ENCODE data around the gene S1PR2.
A peak's percentile ranks its signal among the peaks of the same experiment; 100 is the strongest.

S1PR2 gene

GRCh38 chr19:10230861-10231611 lies at the start of gene S1PR2:
Gene S1PR2 (minus strand): TSS chr19:10231331. CDS start chr19:10224905, 6,426 bp downstream.
- TF ChIP-seq GATA1 (IDR thresholded peaks at IDR 0.05; ENCODE audit: low read depth, low read length) (no peak), POLR2A (IDR thresholded peaks at IDR 0.05; ENCODE audit: low read length) (no peak)
- peak; percentile 59 to 65 for DNase-seq

- TF ChIP-seq POLR2A (IDR thresholded peaks at IDR 0.05; ENCODE audit: low read length), result no peak
- TF ChIP-seq GATA1 (IDR thresholded peaks at IDR 0.05; ENCODE audit: low read depth, low read length), result no peak
- no peak for DNase-seq
These were observed 48.8 kb upstream of the S1PR2 start for GRCh38 chr19:10279737-10280442.

GRCh38 chr19:10278935-10279334 lies 47.8 kb upstream of the S1PR2 start:
- TF ChIP-seq POLR2A (IDR thresholded peaks at IDR 0.05; ENCODE audit: low read length) (no peak), GATA1 (IDR thresholded peaks at IDR 0.05; ENCODE audit: low read depth, low read length) (no peak)
- no peak for DNase-seq

- no peak for TF ChIP-seq GATA1 (IDR thresholded peaks at IDR 0.05; ENCODE audit: low read depth, low read length)
- no peak for TF ChIP-seq POLR2A (IDR thresholded peaks at IDR 0.05; ENCODE audit: low read length)
- DNase-seq, result no peak
These were observed 46.9 kb upstream of the S1PR2 start for GRCh38 chr19:10277795-10278589.

GRCh38 chr19:10274589-10274988 lies 43.5 kb upstream of the S1PR2 start:
- TF ChIP-seq GATA1 (IDR thresholded peaks at IDR 0.05; ENCODE audit: low read depth, low read length) (no peak), POLR2A (IDR thresholded peaks at IDR 0.05; ENCODE audit: low read length) (no peak)
- no peak for DNase-seq

GRCh38 chr19:10271543-10272086 lies 40.5 kb upstream of the S1PR2 start:
- DNase-seq, result no peak

GRCh38 chr19:10270616-10271394 lies 39.7 kb upstream of the S1PR2 start, which contains the start of gene ICAM1:
Gene ICAM1 (plus strand): TSS chr19:10271120. CDS start chr19:10271160, 40 bp downstream.
- DNase-seq, result peak; percentile 48 to 57
- TF ChIP-seq POLR2A (IDR thresholded peaks at IDR 0.05; ENCODE audit: low read length), result peak; percentile 38
- no peak for TF ChIP-seq GATA1 (IDR thresholded peaks at IDR 0.05; ENCODE audit: low read depth, low read length)

More at GRCh38 chr19:10271543-10272086, 40.5 kb upstream of the S1PR2 start:
- TF ChIP-seq GATA1 (IDR thresholded peaks at IDR 0.05; ENCODE audit: low read depth, low read length) (no peak), POLR2A (IDR thresholded peaks at IDR 0.05; ENCODE audit: low read length) (no peak)

GRCh38 chr19:10270180-10270615 lies 39.1 kb upstream of the S1PR2 start:
- DNase-seq, result peak; percentile 27 to 57
- TF ChIP-seq GATA1 (IDR thresholded peaks at IDR 0.05; ENCODE audit: low read depth, low read length), result no peak
- no peak for TF ChIP-seq POLR2A (IDR thresholded peaks at IDR 0.05; ENCODE audit: low read length)

GRCh38 chr19:10269333-10270179 lies 38.4 kb upstream of the S1PR2 start:
- peak; percentile 82 to 91 for DNase-seq
- TF ChIP-seq GATA1 (IDR thresholded peaks at IDR 0.05; ENCODE audit: low read depth, low read length) (no peak), POLR2A (IDR thresholded peaks at IDR 0.05; ENCODE audit: low read length) (no peak)

- no peak for DNase-seq
- TF ChIP-seq POLR2A (IDR thresholded peaks at IDR 0.05; ENCODE audit: low read length) (no peak), GATA1 (IDR thresholded peaks at IDR 0.05; ENCODE audit: low read depth, low read length) (no peak)
These were observed 36.9 kb upstream of the S1PR2 start for GRCh38 chr19:10268071-10268470.

GRCh38 chr19:10266706-10267105 lies 35.6 kb upstream of the S1PR2 start:
- DNase-seq, result no peak
- no peak for TF ChIP-seq POLR2A (IDR thresholded peaks at IDR 0.05; ENCODE audit: low read length)
- TF ChIP-seq GATA1 (IDR thresholded peaks at IDR 0.05; ENCODE audit: low read depth, low read length), result no peak

- TF ChIP-seq POLR2A (IDR thresholded peaks at IDR 0.05; ENCODE audit: low read length), result no peak
- TF ChIP-seq GATA1 (IDR thresholded peaks at IDR 0.05; ENCODE audit: low read depth, low read length), result no peak
- DNase-seq, result no peak
These were observed 31.6 kb upstream of the S1PR2 start for GRCh38 chr19:10262771-10263170.
